Caco-2 (cell line): ENCODE data around the gene MACC1. TPM values are rescaled to one million over a fixed set of nuclear protein-coding genes. Genes with fewer than 3 reads are reported as not detected.

Source experiments
- BruUV-seq: library from RNA; stranded (reverse); fragments of 400-500 nt; replicated peaks from 2 replicates; lab custom pipeline; 2021; lab: Mats Ljungman, UMichigan
- CTCF ChIA-PET: fragments of 300-600 bp; sonication (Branson Sonifier 250); formaldehyde crosslinking; loops from one replicate; lab custom pipeline; 2022; ENCODE audit warnings: antibody characterized with exemption; lab: Charles Lee
- POLR2A ChIA-PET: fragments of 300-600 bp; sonication (Branson Sonifier 250); formaldehyde crosslinking; loops from one replicate; lab custom pipeline; 2022; ENCODE audit warnings: antibody characterized with exemption; lab: Charles Lee
- DNase-seq, 2 experiments: peaks; one replicate each; pipeline versions ENCODE4 v3.0.0 to v3.0.0-alpha.2; 2020 to 2022
- H3K27me3 ChIP-seq: replicated peaks from 2 replicates; pipeline ENCODE4 v1.6.0; 2011; ENCODE audit warnings: low read length; ENCODE audit not compliant: control insufficient read depth, insufficient read depth
- H3K36me3 ChIP-seq: 2 replicates; pipeline ENCODE4 v1.5.1; 2011; ENCODE audit warnings: low read length; ENCODE audit not compliant: control insufficient read depth, insufficient read depth
- H3K4me1 ChIP-seq: fragments of 250-450 bp; sonication (Bioruptor Pico); 2 replicates; pipeline ENCODE4 v1.5.1; 2020; ENCODE audit warnings: mild to moderate bottlenecking
- H3K4me3 ChIP-seq: 2 replicates; pipeline ENCODE4 v1.5.1; 2011; ENCODE audit warnings: low read depth, mild to moderate bottlenecking, control low read depth, low read length
- H3K9me3 ChIP-seq: fragments of 250-450 bp; sonication (Bioruptor Pico); 2 replicates; pipeline ENCODE4 v1.5.1; 2020; ENCODE audit warnings: mild to moderate bottlenecking, moderate library complexity
- H3K27ac Mint-ChIP-seq: one replicate; pipeline ENCODE4 v1.8.0; 2022; ENCODE audit warnings: mixed read lengths; ENCODE audit not compliant: unreplicated experiment
- H3K27me3 Mint-ChIP-seq: one replicate; pipeline ENCODE4 v1.8.0; 2022; ENCODE audit warnings: mixed read lengths; ENCODE audit not compliant: insufficient read depth, unreplicated experiment
- H3K36me3 Mint-ChIP-seq: one replicate; pipeline ENCODE4 v1.8.0; 2022; ENCODE audit warnings: mild to moderate bottlenecking, mixed read lengths; ENCODE audit not compliant: insufficient read depth, unreplicated experiment
- H3K4me1 Mint-ChIP-seq: one replicate; pipeline ENCODE4 v1.8.0; 2022; ENCODE audit warnings: low read depth, mixed read lengths; ENCODE audit not compliant: unreplicated experiment
- H3K4me3 Mint-ChIP-seq: one replicate; pipeline ENCODE4 v1.8.0; 2022; ENCODE audit warnings: mild to moderate bottlenecking, moderate library complexity, mixed read lengths; ENCODE audit not compliant: unreplicated experiment
- H3K9me3 Mint-ChIP-seq: one replicate; pipeline ENCODE4 v1.8.0; 2022; ENCODE audit warnings: mixed read lengths; ENCODE audit not compliant: unreplicated experiment
- intact Hi-C: fragments of 100-400 bp; cut with micrococcal nuclease; formaldehyde crosslinking; loops from one replicate; pipeline ENCODE4 v1.10.0; 2022; ENCODE audit not compliant: unreplicated experiment
- total RNA-seq: library from RNA; stranded (reverse); gene quantifications from 2 replicates; pipeline ENCODE4 v1.2.3, GENCODE V29; 2022
- TF ChIP-seq, protein P1 (sequence below), 2 experiments: fragments of 200-600 bp in 1 of 2; IDR thresholded peaks; 1 replicate in 1 of 2; 2 replicates in 1 of 2; pipeline versions ENCODE4 v1.5.1 to v1.8.0; 2011 to 2022; ENCODE audit warnings: antibody characterized with exemption in 1 of 2, control low read depth in 1 of 2, inconsistent platforms in 1 of 2, low read depth in 1 of 2, low read length in 1 of 2, mild to moderate bottlenecking in 1 of 2, moderate library complexity in 1 of 2; ENCODE audit not compliant: insufficient read depth in 1 of 2, severe bottlenecking in 1 of 2, unreplicated experiment in 1 of 2

Gene MACC1
- total RNA-seq, 1 experiment from 2014 or later: 87.7 TPM

DNA sequence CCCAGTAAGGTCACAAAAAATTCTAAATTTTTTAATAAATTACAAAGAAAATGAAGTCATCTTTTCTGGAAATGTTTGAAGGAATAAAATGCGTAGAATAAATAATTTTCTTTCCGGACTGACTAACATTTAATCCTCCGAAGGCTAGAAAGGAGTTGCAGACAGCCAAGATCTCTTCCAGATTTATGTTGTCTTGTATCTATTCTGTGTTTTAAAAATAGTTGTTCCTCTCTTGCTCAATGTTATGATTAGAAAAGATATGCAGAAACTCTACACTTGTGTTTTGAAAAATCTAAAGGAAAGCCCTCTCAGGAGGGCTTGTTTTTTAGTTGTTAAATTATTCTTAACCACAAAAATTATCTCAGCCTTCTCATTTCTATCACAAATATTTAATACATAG is 70.7 kb downstream of the MACC1 start:
- Histone ChIP-seq H3K4me1 (peaks cover 9% of the 10 kb centered on the region; the same call in 1 of the 2 replicates), H3K27me3 (no peaks in the 10 kb centered on the region), H3K9me3 (no peaks in the 10 kb centered on the region), H3K36me3 (no peaks in the 10 kb centered on the region; the same call in 1 of the 2 replicates), H3K4me3 (no peak overlapping the region)
- Mint-ChIP-seq H3K4me3 (no peak overlapping the region), H3K27ac (no peak overlapping the region), H3K9me3 (no peaks in the 10 kb centered on the region), H3K36me3 (peaks cover 74% of the 10 kb centered on the region), H3K4me1 (peaks cover 19% of the 10 kb centered on the region), H3K27me3 (no peaks in the 10 kb centered on the region)
- DNase-seq: no peak
- TF ChIP-seq, protein P1, sequence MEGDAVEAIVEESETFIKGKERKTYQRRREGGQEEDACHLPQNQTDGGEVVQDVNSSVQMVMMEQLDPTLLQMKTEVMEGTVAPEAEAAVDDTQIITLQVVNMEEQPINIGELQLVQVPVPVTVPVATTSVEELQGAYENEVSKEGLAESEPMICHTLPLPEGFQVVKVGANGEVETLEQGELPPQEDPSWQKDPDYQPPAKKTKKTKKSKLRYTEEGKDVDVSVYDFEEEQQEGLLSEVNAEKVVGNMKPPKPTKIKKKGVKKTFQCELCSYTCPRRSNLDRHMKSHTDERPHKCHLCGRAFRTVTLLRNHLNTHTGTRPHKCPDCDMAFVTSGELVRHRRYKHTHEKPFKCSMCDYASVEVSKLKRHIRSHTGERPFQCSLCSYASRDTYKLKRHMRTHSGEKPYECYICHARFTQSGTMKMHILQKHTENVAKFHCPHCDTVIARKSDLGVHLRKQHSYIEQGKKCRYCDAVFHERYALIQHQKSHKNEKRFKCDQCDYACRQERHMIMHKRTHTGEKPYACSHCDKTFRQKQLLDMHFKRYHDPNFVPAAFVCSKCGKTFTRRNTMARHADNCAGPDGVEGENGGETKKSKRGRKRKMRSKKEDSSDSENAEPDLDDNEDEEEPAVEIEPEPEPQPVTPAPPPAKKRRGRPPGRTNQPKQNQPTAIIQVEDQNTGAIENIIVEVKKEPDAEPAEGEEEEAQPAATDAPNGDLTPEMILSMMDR (IDR thresholded peaks at IDR 0.05; ENCODE audit: insufficient read depth in 1 of 2, low read depth in 1 of 2, low read length in 1 of 2, severe bottlenecking in 1 of 2, unreplicated experiment in 1 of 2): no peak
- intact Hi-C loops: no loop called here
- ChIA-PET POLR2A (no interaction called here), CTCF (no interaction called here)
- no TSS peak for BruUV-seq

DNA sequence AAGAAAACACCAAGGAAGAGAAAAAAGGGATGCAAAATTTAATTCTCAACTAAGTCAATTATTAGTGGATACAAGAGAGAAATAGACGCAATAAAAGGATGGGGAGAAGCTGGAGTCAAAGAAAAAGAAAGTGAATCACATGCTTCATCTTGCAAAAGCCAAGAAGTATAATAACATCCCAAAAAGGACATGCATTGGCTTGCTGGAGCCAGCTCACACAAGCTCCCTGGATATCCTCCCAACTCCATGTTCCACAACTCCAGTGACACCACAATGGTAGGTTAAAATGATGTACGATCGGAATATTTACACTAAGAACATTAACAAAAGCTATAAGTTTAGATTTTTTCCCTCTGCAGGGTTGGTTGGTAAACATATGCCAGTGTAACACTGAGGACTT is 72.4 kb downstream of the MACC1 start:
- POLR2A ChIA-PET: no interaction called here
- Mint-ChIP-seq H3K27ac (no peak overlapping the region), H3K9me3 (no peaks in the 10 kb centered on the region), H3K4me1 (peaks cover 11% of the 10 kb centered on the region), H3K27me3 (no peaks in the 10 kb centered on the region), H3K4me3 (no peak overlapping the region), H3K36me3 (peaks cover 67% of the 10 kb centered on the region)
- Histone ChIP-seq H3K36me3 (no peaks in the 10 kb centered on the region; the same call in 1 of the 2 replicates), H3K4me1 (0 out of 2 replicates have a peak, but pooled peaks cover under 1% of the 10 kb centered on the region), H3K4me3 (no peak overlapping the region), H3K27me3 (no peaks in the 10 kb centered on the region), H3K9me3 (no peaks in the 10 kb centered on the region)
- no TSS peak for BruUV-seq
- CTCF ChIA-PET: no interaction called here
- TF ChIP-seq, protein P1 (IDR thresholded peaks at IDR 0.05; ENCODE audit: insufficient read depth in 1 of 2, low read depth in 1 of 2, low read length in 1 of 2, severe bottlenecking in 1 of 2, unreplicated experiment in 1 of 2): no peak
- DNase-seq: no peak
- intact Hi-C loops: no loop called here

DNA sequence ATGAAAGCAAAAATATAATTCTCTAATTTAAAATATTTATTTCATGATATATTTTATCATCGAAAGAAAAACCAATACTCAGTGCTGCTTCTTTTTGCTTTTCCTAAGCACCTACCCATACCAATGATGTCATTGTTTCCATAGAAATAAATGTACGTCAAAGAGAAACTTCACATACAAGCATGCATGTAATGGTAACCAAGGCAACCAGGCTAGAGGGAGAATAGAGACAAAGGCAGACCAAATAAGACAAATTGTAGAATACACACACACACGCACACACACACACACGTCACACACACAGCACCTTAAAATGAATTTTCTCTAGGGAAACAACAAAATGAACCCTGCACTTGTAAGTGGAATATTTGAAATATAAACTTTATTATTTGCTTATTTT is 75.5 kb downstream of the MACC1 start:
- Histone ChIP-seq H3K36me3 (no peaks in the 10 kb centered on the region; the same call in 1 of the 2 replicates), H3K4me3 (no peak overlapping the region), H3K9me3 (no peaks in the 10 kb centered on the region), H3K27me3 (no peaks in the 10 kb centered on the region), H3K4me1 (no peaks in the 10 kb centered on the region)
- Mint-ChIP-seq H3K36me3 (peaks cover 78% of the 10 kb centered on the region), H3K4me1 (peaks cover 17% of the 10 kb centered on the region), H3K9me3 (no peaks in the 10 kb centered on the region), H3K27me3 (no peaks in the 10 kb centered on the region), H3K27ac (no peak overlapping the region), H3K4me3 (no peak overlapping the region)
- CTCF ChIA-PET: no interaction called here
- POLR2A ChIA-PET: no interaction called here
- intact Hi-C loops: no loop called here
- no peak for DNase-seq
- no TSS peak for BruUV-seq
- TF ChIP-seq, protein P1 (IDR thresholded peaks at IDR 0.05; ENCODE audit: insufficient read depth in 1 of 2, low read depth in 1 of 2, low read length in 1 of 2, severe bottlenecking in 1 of 2, unreplicated experiment in 1 of 2): no peak
